Naive thymus-derived CD4-positive, alpha-beta T cell (primary cell): ENCODE measurements around the gene ADAM12. TPM values are rescaled to one million over a fixed set of nuclear protein-coding genes. Genes with fewer than 3 reads are reported as not detected.
"Not testable (repeated sequence)": the region's sequence is repeated elsewhere in the genome, so short reads cannot be mapped to it uniquely, and the experiment has no call there.

ENCODE experiments used
- ATAC-seq: fragments of 150-1000 bp; cut with Tn5 transposase; 2 replicates; pipeline ENCODE4 v1.10.0; 2021; ENCODE audit warnings: mild to moderate bottlenecking, moderate library complexity
- CTCF ChIA-PET: fragments of 350-600 bp; sonication (Branson Sonifier 250); formaldehyde crosslinking; loops from one replicate; lab custom pipeline; 2021; ENCODE audit warnings: antibody characterized with exemption; lab: Charles Lee
- POLR2A ChIA-PET: fragments of 350-600 bp; sonication (Branson Sonifier 250); formaldehyde crosslinking; loops from one replicate; lab custom pipeline; 2021; ENCODE audit warnings: antibody characterized with exemption, inconsistent platforms; lab: Charles Lee
- DNase-seq, 9 donors: peaks; one replicate each; pipeline versions ENCODE4 v3.0.0 to v3.0.0-alpha.2; 2020 to 2022; ENCODE audit warnings: mixed read lengths in 1 of 9
- H3K27ac ChIP-seq: one replicate; pipeline ENCODE4 v1.7.0; 2013; ENCODE audit warnings: mild to moderate bottlenecking, low read depth, low read length, moderate library complexity
- H3K27me3 ChIP-seq, 2 donors: one replicate each; pipeline ENCODE4 v1.7.0; 2013; ENCODE audit warnings: low read length in 2 of 2, mild to moderate bottlenecking in 2 of 2, moderate library complexity in 2 of 2; ENCODE audit not compliant: control insufficient read depth in 2 of 2, insufficient read depth in 2 of 2
- H3K36me3 ChIP-seq, 3 experiments: 1 replicate in 2 of 3; 2 replicates in 1 of 3; pipeline ENCODE4 v1.7.0; 2013; ENCODE audit warnings: low read length in 3 of 3, mild to moderate bottlenecking in 3 of 3, moderate library complexity in 1 of 3; ENCODE audit not compliant: insufficient read depth in 3 of 3, control insufficient read depth in 2 of 3
- H3K4me1 ChIP-seq, 2 donors: one replicate each; pipeline ENCODE4 v1.7.0; 2013; ENCODE audit warnings: low read length in 2 of 2, mild to moderate bottlenecking in 2 of 2, moderate library complexity in 1 of 2; ENCODE audit not compliant: control insufficient read depth in 2 of 2, insufficient read depth in 2 of 2
- H3K4me3 ChIP-seq: 2 replicates; pipeline ENCODE4 v1.7.0; 2013; ENCODE audit warnings: mild to moderate bottlenecking, low read length
- H3K9me3 ChIP-seq, 3 experiments: 1 replicate in 2 of 3; 2 replicates in 1 of 3; pipeline ENCODE4 v1.7.0; 2013; ENCODE audit warnings: low read length in 3 of 3; ENCODE audit not compliant: control insufficient read depth in 2 of 3
- H3K27ac Mint-ChIP-seq, 9 donors: one replicate each; pipeline ENCODE4 v1.8.0; 2020 to 2022; ENCODE audit warnings: mixed read lengths in 9 of 9, mild to moderate bottlenecking in 8 of 9, moderate library complexity in 5 of 9, inconsistent platforms in 2 of 9
- H3K27me3 Mint-ChIP-seq, 5 donors: one replicate each; pipeline ENCODE4 v1.8.0; 2021 to 2022; ENCODE audit warnings: mixed read lengths in 5 of 5, mild to moderate bottlenecking in 1 of 5
- H3K36me3 Mint-ChIP-seq, 5 donors: one replicate each; pipeline ENCODE4 v1.8.0; 2020 to 2022; ENCODE audit warnings: mixed read lengths in 5 of 5, mild to moderate bottlenecking in 3 of 5, inconsistent platforms in 1 of 5
- H3K4me1 Mint-ChIP-seq, 7 donors: one replicate each; pipeline ENCODE4 v1.8.0; 2020 to 2022; ENCODE audit warnings: mixed read lengths in 7 of 7, mild to moderate bottlenecking in 3 of 7, inconsistent platforms in 1 of 7
- H3K4me3 Mint-ChIP-seq, 10 donors: one replicate each; pipeline ENCODE4 v1.8.0; 2020 to 2022; ENCODE audit warnings: mild to moderate bottlenecking in 10 of 10, mixed read lengths in 10 of 10, moderate library complexity in 6 of 10, inconsistent platforms in 2 of 10
- H3K9me3 Mint-ChIP-seq, 11 donors: one replicate each; pipeline ENCODE4 v1.8.0; 2020 to 2022; ENCODE audit warnings: mixed read lengths in 11 of 11, mild to moderate bottlenecking in 4 of 11, inconsistent platforms in 1 of 11, moderate library complexity in 1 of 11
- intact Hi-C, 2 donors: fragments of 100-400 bp; cut with micrococcal nuclease; formaldehyde crosslinking; loops; one replicate each; pipeline ENCODE4 v1.15.1; 2023
- polyA plus RNA-seq, 2 donors: library from polyadenylated mRNA; unstranded; fragments of 300-500 nt; fragmentation: Illumina TruSeq; gene quantifications; one replicate each; pipeline ENCODE4 v1.2.3, GENCODE V29; 2021
- total RNA-seq, 6 experiments: library from RNA in 5 of 6; stranded (reverse) in 5 of 6; gene quantifications; 1 replicate in 5 of 6; 2 replicates in 1 of 6; pipeline ENCODE4 v1.2.3 and lab custom pipeline; 2021 to 2026

The ADAM12 gene
- total and polyA plus RNA-seq, 7 experiments from 2014 or later, result 0.58 to 1.0 TPM; not detected in 5

GRCh38 chr10:126349676-126350075 is 38.6 kb downstream of the ADAM12 start:
- intact Hi-C loops, result no loop called here
- peaks cover 0 to 5% (median 0%) of the 10 kb centered on the region in 5 donors for H3K27me3 Mint-ChIP-seq

GRCh38 chr10:126349101-126349500 is 39.2 kb downstream of the ADAM12 start:
- peaks cover 0 to 3% (median 0%) of the 10 kb centered on the region in 5 donors for H3K36me3 Mint-ChIP-seq
- ChIA-PET POLR2A (no interaction called here), CTCF (no interaction called here)
- H3K4me3 Mint-ChIP-seq, result no peak overlapping the region
- no peak for DNase-seq
- Histone ChIP-seq H3K9me3 (no peaks in the 10 kb centered on the region), H3K4me3 (no peak overlapping the region), H3K36me3 (no peaks in the 10 kb centered on the region), H3K27ac (no peak overlapping the region), H3K27me3 (no peaks in the 10 kb centered on the region), H3K4me1 (no peaks in the 10 kb centered on the region)
- no peak overlapping the region for H3K27ac Mint-ChIP-seq
- H3K9me3 Mint-ChIP-seq, result peaks cover 0 to 12% (median 9%) of the 10 kb centered on the region in 11 donors
- no peak for ATAC-seq
- intact Hi-C loops, result no loop called here
- peaks cover 0 to 5% (median 0%) of the 10 kb centered on the region in 5 donors for H3K27me3 Mint-ChIP-seq
- H3K4me1 Mint-ChIP-seq, result peaks cover 0 to 2% (median 0%) of the 10 kb centered on the region in 7 donors

More at GRCh38 chr10:126349676-126350075, 38.6 kb downstream of the ADAM12 start:
- POLR2A ChIA-PET, result no interaction called here
- Histone ChIP-seq H3K27me3 (no peaks in the 10 kb centered on the region), H3K4me3 (no peak overlapping the region), H3K4me1 (no peaks in the 10 kb centered on the region), H3K27ac (no peak overlapping the region), H3K9me3 (no peaks in the 10 kb centered on the region), H3K36me3 (no peaks in the 10 kb centered on the region)
- peaks cover 0 to 3% (median 0%) of the 10 kb centered on the region in 5 donors for H3K36me3 Mint-ChIP-seq
- H3K4me3 Mint-ChIP-seq, result no peak overlapping the region
- ATAC-seq, result no peak
- peaks cover 0 to 17% (median 7%) of the 10 kb centered on the region in 11 donors for H3K9me3 Mint-ChIP-seq
- H3K4me1 Mint-ChIP-seq, result peaks cover 0 to 2% (median 0%) of the 10 kb centered on the region in 7 donors
- no peak for DNase-seq
- H3K27ac Mint-ChIP-seq, result no peak overlapping the region
- CTCF ChIA-PET, result no interaction called here

GRCh38 chr10:126343496-126343895 is 44.8 kb downstream of the ADAM12 start:
- H3K36me3 ChIP-seq, DNase-seq, intact Hi-C loops, CTCF ChIA-PET, H3K27ac ChIP-seq, H3K4me1 Mint-ChIP-seq, ATAC-seq, H3K27me3 Mint-ChIP-seq, H3K4me3 ChIP-seq, H3K36me3 Mint-ChIP-seq, H3K27ac Mint-ChIP-seq, H3K27me3 ChIP-seq, POLR2A ChIA-PET, H3K4me3 Mint-ChIP-seq, H3K4me1 ChIP-seq, H3K9me3 ChIP-seq: not testable (repeated sequence)
- peaks cover 5 to 20% (median 10%) of the 10 kb centered on the region in 11 donors for H3K9me3 Mint-ChIP-seq

- DNase-seq (no peak), ATAC-seq (no peak)
- Histone ChIP-seq H3K27ac (no peak overlapping the region), H3K9me3 (no peaks in the 10 kb centered on the region), H3K27me3 (no peaks in the 10 kb centered on the region), H3K4me1 (no peaks in the 10 kb centered on the region), H3K4me3 (no peak overlapping the region), H3K36me3 (no peaks in the 10 kb centered on the region)
- Mint-ChIP-seq H3K4me3 (no peak overlapping the region), H3K27ac (no peak overlapping the region), H3K4me1 (no peaks in the 10 kb centered on the region), H3K27me3 (peaks cover 0 to 8% (median 3%) of the 10 kb centered on the region in 5 donors), H3K36me3 (peaks cover 0 to 7% (median 0%) of the 10 kb centered on the region in 5 donors), H3K9me3 (peaks cover 4 to 20% (median 9%) of the 10 kb centered on the region in 11 donors)
- CTCF ChIA-PET, result no interaction called here
- POLR2A ChIA-PET, result no interaction called here
- intact Hi-C loops, result no loop called here
Observed at GRCh38 chr10:126342680-126343079, 45.6 kb downstream of the ADAM12 start.

GRCh38 chr10:126341491-126341890 is 46.8 kb downstream of the ADAM12 start:
- Histone ChIP-seq H3K9me3 (no peaks in the 10 kb centered on the region), H3K36me3 (no peaks in the 10 kb centered on the region), H3K27me3 (no peaks in the 10 kb centered on the region), H3K4me3 (no peak overlapping the region), H3K27ac (no peak overlapping the region), H3K4me1 (no peaks in the 10 kb centered on the region)
- peaks cover 0 to 8% (median 3%) of the 10 kb centered on the region in 5 donors for H3K27me3 Mint-ChIP-seq
- intact Hi-C loops, result no loop called here
- POLR2A ChIA-PET, result no interaction called here
- no peaks in the 10 kb centered on the region for H3K4me1 Mint-ChIP-seq
- CTCF ChIA-PET, result no interaction called here
- H3K27ac Mint-ChIP-seq, result no peak overlapping the region
- DNase-seq (no peak), ATAC-seq (no peak)
- peaks cover 0 to 7% (median 0%) of the 10 kb centered on the region in 5 donors for H3K36me3 Mint-ChIP-seq
- H3K4me3 Mint-ChIP-seq, result no peak overlapping the region
- peaks cover 2 to 20% (median 8%) of the 10 kb centered on the region in 11 donors for H3K9me3 Mint-ChIP-seq

GRCh38 chr10:126337251-126337810 is 50.9 kb downstream of the ADAM12 start:
- no peak overlapping the region for H3K27ac Mint-ChIP-seq
- no peak overlapping the region for H3K4me3 Mint-ChIP-seq
- peaks cover 0 to 11% (median 3%) of the 10 kb centered on the region in 11 donors for H3K9me3 Mint-ChIP-seq

GRCh38 chr10:126336801-126337200 is 51.5 kb downstream of the ADAM12 start:
- Histone ChIP-seq H3K4me3 (no peak overlapping the region), H3K27ac (no peak overlapping the region), H3K27me3 (no peaks in the 10 kb centered on the region), H3K4me1 (no peaks in the 10 kb centered on the region), H3K36me3 (no peaks in the 10 kb centered on the region), H3K9me3 (no peaks in the 10 kb centered on the region)
- H3K27me3 Mint-ChIP-seq, result peaks cover 0 to 17% (median 3%) of the 10 kb centered on the region in 5 donors
- H3K9me3 Mint-ChIP-seq, result peaks cover 0 to 11% (median 3%) of the 10 kb centered on the region in 11 donors
- POLR2A ChIA-PET, result no interaction called here
- no peak for ATAC-seq
- no peak overlapping the region for H3K4me3 Mint-ChIP-seq
- peaks cover 0 to 4% (median 0%) of the 10 kb centered on the region in 5 donors for H3K36me3 Mint-ChIP-seq
- intact Hi-C loops, result no loop called here
- H3K4me1 Mint-ChIP-seq, result no peaks in the 10 kb centered on the region
- DNase-seq, result no peak
- no peak overlapping the region for H3K27ac Mint-ChIP-seq
- CTCF ChIA-PET, result no interaction called here

More at GRCh38 chr10:126337251-126337810, 50.9 kb downstream of the ADAM12 start:
- no peak overlapping the region for H3K4me3 ChIP-seq
- DNase-seq, result no peak
- peaks cover 0 to 4% (median 0%) of the 10 kb centered on the region in 5 donors for H3K36me3 Mint-ChIP-seq
- H3K27ac ChIP-seq, result no peak overlapping the region
- H3K4me1 ChIP-seq, result no peaks in the 10 kb centered on the region
- H3K36me3 ChIP-seq, result no peaks in the 10 kb centered on the region
- H3K4me1 Mint-ChIP-seq, result no peaks in the 10 kb centered on the region
- ChIA-PET POLR2A (no interaction called here), CTCF (no interaction called here)
- no peak for ATAC-seq
- H3K27me3 ChIP-seq, result no peaks in the 10 kb centered on the region
- peaks cover 0 to 17% (median 3%) of the 10 kb centered on the region in 5 donors for H3K27me3 Mint-ChIP-seq
- H3K9me3 ChIP-seq, result no peaks in the 10 kb centered on the region
- intact Hi-C loops, result no loop called here
